GM23338 (cell line): ENCODE results near the gene GRAMD4.

ENCODE experiments used
- CREB1 ChIP-seq: fragments of 250-450 bp; sonication (Bioruptor Pico); IDR thresholded peaks from 2 replicates; pipeline ENCODE4 v1.5.0; 2020; ENCODE audit warnings: low read depth, mild to moderate bottlenecking, moderate library complexity
- CTCF ChIP-seq, 2 experiments: fragments of 200-600 bp in 1 of 2; sonication (generic) in 1 of 2; conservative IDR thresholded peaks; 2 replicates each; pipeline versions ENCODE4 v1.5.1 to v1.6.1; 2016 to 2017; ENCODE audit warnings: antibody characterized with exemption in 2 of 2, low read depth in 2 of 2, mild to moderate bottlenecking in 2 of 2, moderate library complexity in 1 of 2
- ETS1 ChIP-seq: IDR thresholded peaks from 2 replicates; pipeline ENCODE4 v1.6.1; 2016; ENCODE audit warnings: antibody characterized with exemption
- EZH2 ChIP-seq: fragments of 200-600 bp; sonication (generic); IDR thresholded peaks from one replicate; pipeline ENCODE4 v1.8.0; 2017; ENCODE audit warnings: antibody characterized with exemption, mild to moderate bottlenecking, low read depth; ENCODE audit not compliant: unreplicated experiment
- EZH2phosphoT487 ChIP-seq: fragments of 200-600 bp; sonication (generic); IDR thresholded peaks from one replicate; pipeline ENCODE4 v1.8.1; 2018; ENCODE audit warnings: antibody characterized with exemption; ENCODE audit not compliant: unreplicated experiment
- JUNB ChIP-seq: IDR thresholded peaks from one replicate; pipeline ENCODE4 v1.6.1; 2016; ENCODE audit warnings: antibody characterized with exemption; ENCODE audit not compliant: unreplicated experiment
- NANOG ChIP-seq: IDR thresholded peaks from 2 replicates; pipeline ENCODE4 v1.6.1; 2016; ENCODE audit warnings: antibody characterized with exemption, borderline replicate concordance
- POLR2AphosphoS5 ChIP-seq: IDR thresholded peaks from 2 replicates; pipeline ENCODE4 v1.6.1; 2016; ENCODE audit warnings: antibody characterized with exemption, low read depth
- REST ChIP-seq: IDR thresholded peaks from one replicate; pipeline ENCODE4 v1.6.1; 2018; ENCODE audit warnings: antibody characterized with exemption; ENCODE audit not compliant: unreplicated experiment
- ZNF114 ChIP-seq: fragments of 250-450 bp; sonication (Bioruptor Pico); IDR thresholded peaks from 2 replicates; pipeline ENCODE4 v1.5.0; 2020; ENCODE audit warnings: mild to moderate bottlenecking, moderate library complexity
- ZNF331 ChIP-seq: fragments of 250-450 bp; sonication (Bioruptor Pico); IDR thresholded peaks from 2 replicates; pipeline ENCODE4 v1.5.0; 2020; ENCODE audit warnings: low read depth, mild to moderate bottlenecking, moderate library complexity
- ZNF462 ChIP-seq: fragments of 250-450 bp; sonication (Bioruptor Pico); IDR thresholded peaks from 2 replicates; pipeline ENCODE4 v1.5.0; 2020; ENCODE audit warnings: mild to moderate bottlenecking, moderate library complexity

GRCh38 chr22:46572911-46573780 is 47.0 kb upstream of the GRAMD4 start:
- TF ChIP-seq ZNF331 (CRISPR knock-in tag) (no peak), JUNB (no peak), CTCF (conservative IDR thresholded peaks at IDR 0.05; ENCODE audit: low read depth in 2 of 2) (no peak), ZNF114 (CRISPR knock-in tag) (no peak), EZH2 (no peak), CREB1 (no peak), REST (no peak), EZH2phosphoT487 (no peak), NANOG (no peak), POLR2AphosphoS5 (no peak), ETS1 (no peak), ZNF462 (no peak)
